GM19193 (cell line): Measurements from ENCODE around the gene LTA.
A peak's percentile ranks its signal among the peaks of the same experiment; 100 is the strongest.

ENCODE experiments used
- POLR2A ChIP-seq: IDR thresholded peaks from 4 replicates; pipeline ENCODE4 v1.6.1; 2011; ENCODE audit not compliant: insufficient read depth, insufficient read length; ENCODE audit errors: extremely low read depth

LTA gene

GRCh38 chr6:31588871-31589650 lies 17.0 kb downstream of the LTA start:
- no peak for TF ChIP-seq POLR2A

- no peak for TF ChIP-seq POLR2A
Observed at GRCh38 chr6:31592396-31592771, 20.3 kb downstream of the LTA start.

GRCh38 chr6:31597006-31597405 lies 24.9 kb downstream of the LTA start:
- no peak for TF ChIP-seq POLR2A

- TF ChIP-seq POLR2A, result no peak
Observed at GRCh38 chr6:31607317-31607716, 35.2 kb downstream of the LTA start.

GRCh38 chr6:31609519-31610406 lies 37.7 kb downstream of the LTA start:
- no peak for TF ChIP-seq POLR2A

GRCh38 chr6:31610968-31611367 lies 38.9 kb downstream of the LTA start:
- TF ChIP-seq POLR2A, result no peak

- TF ChIP-seq POLR2A, result no peak
Observed at GRCh38 chr6:31614075-31614619, 42.1 kb downstream of the LTA start.

- no peak for TF ChIP-seq POLR2A
Observed at GRCh38 chr6:31614684-31615578, 42.8 kb downstream of the LTA start, which contains the start of gene AIF1. Gene AIF1 (plus strand): TSS chr6:31615234. CDS start chr6:31615330, 96 bp downstream.

- no peak for TF ChIP-seq POLR2A
Observed at GRCh38 chr6:31615748-31616147, 43.7 kb downstream of the LTA start.

- no peak for TF ChIP-seq POLR2A
Observed at GRCh38 chr6:31617010-31617409, 44.9 kb downstream of the LTA start.

- peak; percentile 89 for TF ChIP-seq POLR2A
Observed at GRCh38 chr6:31619805-31620585, 47.9 kb downstream of the LTA start.

- TF ChIP-seq POLR2A, result peak; percentile 27
Observed at GRCh38 chr6:31620586-31621319, 48.7 kb downstream of the LTA start, which contains the start of gene PRRC2A. Gene PRRC2A (plus strand): TSS chr6:31620715. CDS start chr6:31622790, 2,075 bp downstream.
